Right lobe of liver (tissue), 4 donors: ENCODE measurements around the gene CCL2.

Experiments used
- CTCF ChIP-seq, 4 donors: fragments of 200-600 bp in 3 of 4; fragments of 450-650 bp in 1 of 4; IDR thresholded peaks; one replicate each; pipeline versions ENCODE4 v1.5.1 to v1.8.0; 2016 to 2022; ENCODE audit warnings: antibody characterized with exemption in 4 of 4, mild to moderate bottlenecking in 2 of 4
- POLR2A ChIP-seq: fragments of 450-650 bp; IDR thresholded peaks from one replicate; pipeline ENCODE4 v1.6.1; 2017; ENCODE audit warnings: antibody characterized with exemption, mild to moderate bottlenecking
- donor health status: DM: no; HTN: no; CAD: no.
- donor health status: DM: no; HTN: no; CAD: no.
- donor health status: DM: no; HTN: yes; CAD: no.

GRCh38 chr17:34300652-34301370, 45.7 kb downstream of the CCL2 start:
- TF ChIP-seq CTCF (IDR thresholded peaks at IDR 0.05) (no peak), POLR2A (no peak)
